HepG2 (cell line): ENCODE measurements around the gene PDE5A. TPM values are rescaled to one million over a fixed set of nuclear protein-coding genes. Genes with fewer than 3 reads are reported as not detected.

Experiments used
- ATAC-seq: fragments of 200-7000 bp; cut with Tn5 transposase; 3 replicates; pipeline ENCODE4 v1.9.1; 2020; ENCODE audit warnings: mild to moderate bottlenecking, moderate library complexity
- BruUV-seq: library from RNA; stranded (reverse); fragments of 400-500 nt; replicated peaks from 2 replicates; lab custom pipeline; 2021; lab: Mats Ljungman, UMichigan
- CTCF ChIA-PET: fragments of 300-600 bp; formaldehyde crosslinking; extraction: SDS; loops from one replicate; lab custom pipeline; 2021; ENCODE audit warnings: low total read pairs, inconsistent platforms, low intra/inter-chr PET ratio; lab: Yijun Ruan, JAX
- POLR2A ChIA-PET: fragments of 350-600 bp; sonication (Branson Sonifier 250); formaldehyde crosslinking; loops from one replicate; lab custom pipeline; 2020; ENCODE audit warnings: antibody characterized with exemption, inconsistent platforms; lab: Yijun Ruan, JAX
- DNase-seq: peaks from one replicate; pipeline ENCODE4 v3.0.0-alpha.2; 2015; ENCODE audit warnings: low spot score
- FAIRE-seq: peaks from 3 replicates; lab custom pipeline; 2011; peaks lifted over from hg19 to GRCh38; lab: Jason Lieb, UNC
- H2AFZ ChIP-seq: one replicate; pipeline ENCODE4 v1.6.1; 2011; ENCODE audit warnings: low read length, inconsistent platforms
- H3K27ac ChIP-seq: fragments of 300-600 bp; 3 replicates; pipeline ENCODE4 v1.8.0; 2011; ENCODE audit warnings: mixed run types, mild to moderate bottlenecking, mixed read lengths, low read length, inconsistent platforms; ENCODE audit not compliant: insufficient read depth; ENCODE audit errors: extremely low read length
- H3K27me3 ChIP-seq, 2 experiments: fragments of 200-600 bp in 1 of 2; 2 replicates in 1 of 2; 3 replicates in 1 of 2; pipeline versions ENCODE4 v1.6.0 to v1.8.0; 2011; ENCODE audit warnings: low read length in 2 of 2, mild to moderate bottlenecking in 2 of 2, moderate library complexity in 2 of 2, inconsistent platforms in 1 of 2; ENCODE audit not compliant: insufficient read depth in 2 of 2, control insufficient read depth in 1 of 2
- H3K36me3 ChIP-seq, 2 experiments: fragments of 200-600 bp in 1 of 2; replicated peaks in 1 of 2; 2 replicates in 1 of 2; 3 replicates in 1 of 2; pipeline versions ENCODE4 v1.5.1 to v1.8.0; 2011; ENCODE audit warnings: low read length in 2 of 2, inconsistent platforms in 1 of 2; ENCODE audit not compliant: insufficient read depth in 2 of 2, control insufficient read depth in 1 of 2
- H3K4me1 ChIP-seq: 2 replicates; pipeline ENCODE4 v1.5.1; 2012; ENCODE audit warnings: low read length, inconsistent platforms; ENCODE audit not compliant: insufficient read depth
- H3K4me2 ChIP-seq: 2 replicates; pipeline ENCODE4 v1.6.0; 2011; ENCODE audit warnings: low read depth, low read length, inconsistent platforms
- H3K4me3 ChIP-seq, 3 experiments: fragments of 200-600 bp in 1 of 3; sonication (generic), shearing (Covaris generic) in 1 of 3; replicated peaks in 1 of 3; 2 replicates each; pipeline ENCODE4 v1.5.1; 2011 to 2016; ENCODE audit warnings: low read length in 3 of 3, inconsistent platforms in 2 of 3, low read depth in 2 of 3, mild to moderate bottlenecking in 2 of 3, control low read depth in 1 of 3, mixed read lengths in 1 of 3; ENCODE audit not compliant: insufficient read depth in 1 of 3
- H3K79me2 ChIP-seq: one replicate; pipeline ENCODE4 v1.6.1; 2011; ENCODE audit warnings: low read length, inconsistent platforms; ENCODE audit not compliant: insufficient read depth
- H3K9ac ChIP-seq: 2 replicates; pipeline ENCODE4 v1.6.0; 2011; ENCODE audit warnings: mild to moderate bottlenecking, low read depth, low read length, inconsistent platforms; ENCODE audit not compliant: insufficient read depth
- H3K9me3 ChIP-seq: 2 replicates; pipeline ENCODE4 v1.5.1; 2012; ENCODE audit warnings: mild to moderate bottlenecking, low read length
- H4K20me1 ChIP-seq: 2 replicates; pipeline ENCODE4 v1.6.0; 2011; ENCODE audit warnings: inconsistent platforms, mild to moderate bottlenecking, low read length, moderate library complexity; ENCODE audit not compliant: insufficient read depth
- GRHL1 ChIP-seq: sonication (generic); formaldehyde crosslinking; conservative IDR thresholded peaks from 2 replicates; pipeline ENCODE4 v1.8.0; 2022; ENCODE audit warnings: missing genetic modification reagents
- HMG20B ChIP-seq: conservative IDR thresholded peaks from 2 replicates; pipeline ENCODE4 v1.6.1; 2016; ENCODE audit warnings: missing genetic modification reagents, missing compliant biosample characterization
- MXI1 ChIP-seq: IDR thresholded peaks from 3 replicates; pipeline ENCODE4 v1.6.1; 2012; ENCODE audit warnings: low read depth, low read length, inconsistent platforms, borderline replicate concordance
- NONO ChIP-seq, 2 experiments: fragments of 450-650 bp in 1 of 2; sonication (generic) in 1 of 2; formaldehyde crosslinking in 1 of 2; IDR thresholded peaks in 1 of 2; conservative IDR thresholded peaks in 1 of 2; 2 replicates each; pipeline versions ENCODE4 v1.6.1 to v1.8.0; 2017 to 2022; ENCODE audit warnings: mild to moderate bottlenecking in 1 of 2, missing genetic modification reagents in 1 of 2, moderate library complexity in 1 of 2
- TBX2 ChIP-seq: sonication (generic); formaldehyde crosslinking; IDR thresholded peaks from 2 replicates; pipeline ENCODE4 v1.5.0; 2020; ENCODE audit warnings: missing genetic modification reagents, mild to moderate bottlenecking, borderline replicate concordance
- ZBTB37 ChIP-seq: sonication (generic); formaldehyde crosslinking; IDR thresholded peaks from 2 replicates; pipeline ENCODE4 v1.4.0; 2020; ENCODE audit warnings: mild to moderate bottlenecking, missing genetic modification reagents
- ZFP41 ChIP-seq: sonication (generic); formaldehyde crosslinking; IDR thresholded peaks from 2 replicates; pipeline ENCODE4 v1.4.0; 2020; ENCODE audit warnings: mild to moderate bottlenecking, missing genetic modification reagents, borderline replicate concordance
- ZNF275 ChIP-seq: sonication (generic); formaldehyde crosslinking; IDR thresholded peaks from 2 replicates; pipeline ENCODE4 v1.8.0; 2022; ENCODE audit warnings: missing genetic modification reagents, mild to moderate bottlenecking, inconsistent platforms, borderline replicate concordance
- ZNF292 ChIP-seq: sonication (generic); formaldehyde crosslinking; IDR thresholded peaks from 2 replicates; pipeline ENCODE4 v1.8.1; 2022; ENCODE audit warnings: mild to moderate bottlenecking, low read depth, missing genetic modification reagents, borderline replicate concordance
- ZNF383 ChIP-seq: sonication (generic); formaldehyde crosslinking; IDR thresholded peaks from 2 replicates; pipeline ENCODE4 v1.4.0; 2020; ENCODE audit warnings: missing genetic modification reagents, mild to moderate bottlenecking, borderline replicate concordance
- ZNF569 ChIP-seq: sonication (generic); formaldehyde crosslinking; IDR thresholded peaks from 2 replicates; pipeline ENCODE4 v1.5.0; 2020; ENCODE audit warnings: mild to moderate bottlenecking, missing genetic modification reagents, moderate library complexity, borderline replicate concordance
- WGBS: methylation state at CpG from one replicate; pipeline ENCODE4 v1.1.6; 2017; ENCODE audit warnings: low lambda C conversion rate; 5-methylcytosine and 5-hydroxymethylcytosine counted together
- in situ Hi-C: cut with HindIII; loops from 2 replicates; pipeline ENCODE4 v1.10.0; 2017; ENCODE audit warnings: low pct_unique_long_range_greater_than_20kb; ENCODE audit not compliant: extremely low pct_ligation_motif_present
- intact Hi-C: fragments of 100-400 bp; cut with micrococcal nuclease; formaldehyde crosslinking; loops from one replicate; pipeline ENCODE4 v1.10.0; 2022; ENCODE audit not compliant: unreplicated experiment
- polyA plus RNA-seq, 8 experiments: library from polyadenylated mRNA; depleted of rRNA in 3 of 8; stranded (reverse) in 7 of 8; unstranded in 1 of 8; fragments of >200 nt; fragmentation: Illumina TruSeq in 4 of 8; extraction: Trizol in 4 of 8; gene quantifications; 2 replicates each; pipeline versions ENCODE4 v1.2.1 to v1.2.3, GENCODE V29; 2011 to 2016; ENCODE audit warnings: low read depth in 4 of 8, missing spikeins in 1 of 8, mixed read lengths in 1 of 8; ENCODE audit not compliant: insufficient read depth in 1 of 8
- total RNA-seq, 5 experiments: library from RNA; depleted of rRNA; stranded (reverse); fragments of >200 nt; fragmentation: Illumina TruSeq; extraction: Trizol; gene quantifications; 2 replicates each; pipeline ENCODE4 v1.2.3, GENCODE V29; 2016; ENCODE audit warnings: low read depth in 1 of 5
- TF ChIP-seq, protein P1 (sequence below): sonication (generic); formaldehyde crosslinking; IDR thresholded peaks from 2 replicates; pipeline ENCODE4 v1.4.0; 2020; ENCODE audit warnings: missing genetic modification reagents
- TF ChIP-seq, protein P2 (sequence below): sonication (generic); formaldehyde crosslinking; IDR thresholded peaks from 2 replicates; pipeline ENCODE4 v1.5.0; 2020; ENCODE audit warnings: missing genetic modification reagents

The PDE5A gene
- total and polyA plus RNA-seq, 2 of the 13 experiments (the other 11 are each of a cell fraction or from before 2014, with no cell fraction given), result 0.22 to 0.44 TPM

- Histone ChIP-seq H4K20me1 (no peaks in the 10 kb centered on the region), H3K4me3 (no peak overlapping the region), H3K27me3 (no peaks in the 10 kb centered on the region), H3K27ac (no peak overlapping the region), H3K9me3 (no peaks in the 10 kb centered on the region), H3K36me3 (peaks cover 8 to 24% of the 10 kb centered on the region in 2 experiments; a peak in 4 of 5 replicates), H3K4me1 (peaks cover 31% of the 10 kb centered on the region), H2AFZ (no peak overlapping the region), H3K9ac (no peak overlapping the region), H3K79me2 (no peaks in the 10 kb centered on the region), H3K4me2 (no peak overlapping the region)
- in situ Hi-C loops (no loop called here), intact Hi-C loops (no loop called here)
- POLR2A ChIA-PET, result no interaction called here
- ATAC-seq, result no peak
- 100% methylated on average over 1 of the region's 1 CpG for WGBS
- BruUV-seq, result no TSS peak
- no peak for DNase-seq
- CTCF ChIA-PET, result no interaction called here
- FAIRE-seq, result no peak
- no peak for TF ChIP-seq NONO (IDR thresholded peaks at IDR 0.05)
- no peak for TF ChIP-seq NONO (CRISPR knock-in tag; conservative IDR thresholded peaks at IDR 0.05)
- TF ChIP-seq TBX2 (CRISPR knock-in tag), result no peak
- TF ChIP-seq GRHL1 (CRISPR knock-in tag), result no peak
- TF ChIP-seq, protein P1, sequence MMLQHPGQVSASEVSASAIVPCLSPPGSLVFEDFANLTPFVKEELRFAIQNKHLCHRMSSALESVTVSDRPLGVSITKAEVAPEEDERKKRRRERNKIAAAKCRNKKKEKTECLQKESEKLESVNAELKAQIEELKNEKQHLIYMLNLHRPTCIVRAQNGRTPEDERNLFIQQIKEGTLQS (CRISPR knock-in tag), result no peak
- no peak for TF ChIP-seq ZBTB37
- TF ChIP-seq, protein P2, sequence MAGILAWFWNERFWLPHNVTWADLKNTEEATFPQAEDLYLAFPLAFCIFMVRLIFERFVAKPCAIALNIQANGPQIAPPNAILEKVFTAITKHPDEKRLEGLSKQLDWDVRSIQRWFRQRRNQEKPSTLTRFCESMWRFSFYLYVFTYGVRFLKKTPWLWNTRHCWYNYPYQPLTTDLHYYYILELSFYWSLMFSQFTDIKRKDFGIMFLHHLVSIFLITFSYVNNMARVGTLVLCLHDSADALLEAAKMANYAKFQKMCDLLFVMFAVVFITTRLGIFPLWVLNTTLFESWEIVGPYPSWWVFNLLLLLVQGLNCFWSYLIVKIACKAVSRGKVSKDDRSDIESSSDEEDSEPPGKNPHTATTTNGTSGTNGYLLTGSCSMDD (CRISPR knock-in tag), result no peak
- TF ChIP-seq MXI1, result no peak
- no peak for TF ChIP-seq ZNF275 (CRISPR knock-in tag)
- no peak for TF ChIP-seq HMG20B
- TF ChIP-seq ZNF569, result no peak
- TF ChIP-seq ZFP41 (CRISPR knock-in tag), result no peak
- TF ChIP-seq ZNF383 (CRISPR knock-in tag), result no peak
- no peak for TF ChIP-seq ZNF292 (CRISPR knock-in tag)
Observed at GRCh38 chr4:119508281-119508680, 120.3 kb downstream of the PDE5A start.
